ENCODE results near the gene FCRL3.

DNA sequence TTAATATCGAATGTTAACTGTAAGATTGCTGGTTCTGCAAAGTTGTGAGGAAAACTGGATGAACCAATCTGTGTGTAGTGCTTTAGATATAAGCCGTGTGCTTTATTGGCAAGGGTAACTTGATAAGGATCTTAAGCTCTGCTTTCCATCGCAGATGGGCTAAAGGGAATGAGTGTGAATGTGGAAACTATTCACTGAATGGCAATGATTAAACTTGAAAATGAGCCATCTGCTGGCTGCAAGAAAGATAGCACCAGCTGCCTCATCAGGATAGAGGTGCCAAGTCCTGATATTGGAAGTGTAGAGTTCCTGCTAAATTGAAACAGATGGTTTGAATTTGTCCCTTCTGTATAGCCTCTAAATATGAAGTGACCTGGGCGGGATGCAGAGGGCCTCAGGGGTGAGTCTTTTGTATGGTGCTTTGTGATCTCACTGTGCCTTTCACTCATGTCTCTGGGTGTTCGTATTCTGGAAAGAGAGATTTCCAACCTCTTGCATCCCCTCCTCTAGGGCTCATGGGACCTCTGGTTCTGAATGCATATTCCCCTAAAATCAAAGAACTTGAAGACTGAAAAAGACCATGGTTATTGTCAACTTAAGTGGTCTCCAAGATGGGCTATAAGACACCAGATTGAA is 9.2 kb downstream of the FCRL3 start:
- TF ChIP-seq, protein P1, sequence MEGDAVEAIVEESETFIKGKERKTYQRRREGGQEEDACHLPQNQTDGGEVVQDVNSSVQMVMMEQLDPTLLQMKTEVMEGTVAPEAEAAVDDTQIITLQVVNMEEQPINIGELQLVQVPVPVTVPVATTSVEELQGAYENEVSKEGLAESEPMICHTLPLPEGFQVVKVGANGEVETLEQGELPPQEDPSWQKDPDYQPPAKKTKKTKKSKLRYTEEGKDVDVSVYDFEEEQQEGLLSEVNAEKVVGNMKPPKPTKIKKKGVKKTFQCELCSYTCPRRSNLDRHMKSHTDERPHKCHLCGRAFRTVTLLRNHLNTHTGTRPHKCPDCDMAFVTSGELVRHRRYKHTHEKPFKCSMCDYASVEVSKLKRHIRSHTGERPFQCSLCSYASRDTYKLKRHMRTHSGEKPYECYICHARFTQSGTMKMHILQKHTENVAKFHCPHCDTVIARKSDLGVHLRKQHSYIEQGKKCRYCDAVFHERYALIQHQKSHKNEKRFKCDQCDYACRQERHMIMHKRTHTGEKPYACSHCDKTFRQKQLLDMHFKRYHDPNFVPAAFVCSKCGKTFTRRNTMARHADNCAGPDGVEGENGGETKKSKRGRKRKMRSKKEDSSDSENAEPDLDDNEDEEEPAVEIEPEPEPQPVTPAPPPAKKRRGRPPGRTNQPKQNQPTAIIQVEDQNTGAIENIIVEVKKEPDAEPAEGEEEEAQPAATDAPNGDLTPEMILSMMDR (conservative IDR thresholded peaks at IDR 0.05; ENCODE audit: low read depth, low read length) = peak; percentile 43
- TF ChIP-seq POLR2A (IDR thresholded peaks at IDR 0.05; ENCODE audit: low read depth, low read length) (no peak), MXI1 (IDR thresholded peaks at IDR 0.05; ENCODE audit: borderline replicate concordance, low read depth, low read length) (no peak), BHLHE40 (IDR thresholded peaks at IDR 0.05; ENCODE audit: low read depth, low read length) (no peak)
